Loucy (cell line): ENCODE results near the gene PCSK2.

ENCODE experiments used
- H2AFZ ChIP-seq: fragments of 200-600 bp; sonication (generic); 2 replicates; pipeline ENCODE4 v1.6.0; 2016; ENCODE audit warnings: antibody characterized with exemption, mild to moderate bottlenecking, low read length, moderate library complexity
- H3F3A ChIP-seq: fragments of 200-600 bp; 2 replicates; pipeline ENCODE4 v1.6.0; 2016; ENCODE audit warnings: antibody characterized with exemption, low read depth, mild to moderate bottlenecking
- H3K27me3 ChIP-seq: fragments of 200-600 bp; sonication (generic); 2 replicates; pipeline ENCODE4 v1.6.1; 2014; ENCODE audit warnings: low read length, mild to moderate bottlenecking; ENCODE audit not compliant: insufficient read depth, poor library complexity, severe bottlenecking
- H3K36me3 ChIP-seq: fragments of 200-600 bp; sonication (generic); 2 replicates; pipeline ENCODE4 v1.6.1; 2016; ENCODE audit warnings: low read length; ENCODE audit not compliant: insufficient read depth
- H3K4me1 ChIP-seq: fragments of 200-600 bp; sonication (generic); 2 replicates; pipeline ENCODE4 v1.5.1; 2014; ENCODE audit warnings: low read length, mild to moderate bottlenecking; ENCODE audit not compliant: insufficient read depth, poor library complexity, severe bottlenecking
- H3K4me2 ChIP-seq: fragments of 200-600 bp; sonication (generic); 2 replicates; pipeline ENCODE4 v1.6.0; 2014; ENCODE audit warnings: antibody characterized with exemption, low read length, low read depth, mild to moderate bottlenecking; ENCODE audit not compliant: poor library complexity, severe bottlenecking
- H3K4me3 ChIP-seq: fragments of 200-600 bp; sonication (generic); 2 replicates; pipeline ENCODE4 v1.5.1; 2014; ENCODE audit warnings: low read length, mild to moderate bottlenecking, mixed read lengths; ENCODE audit not compliant: poor library complexity, severe bottlenecking
- H3K79me2 ChIP-seq: fragments of 200-600 bp; sonication (generic); 2 replicates; pipeline ENCODE4 v1.6.1; 2014; ENCODE audit warnings: low read length; ENCODE audit not compliant: insufficient read depth
- H3K9ac ChIP-seq: fragments of 200-600 bp; sonication (generic); 2 replicates; pipeline ENCODE4 v1.6.0; 2014; ENCODE audit warnings: mild to moderate bottlenecking, low read depth, low read length, moderate library complexity; ENCODE audit not compliant: poor library complexity, severe bottlenecking
- H3K9me2 ChIP-seq: fragments of 200-600 bp; sonication (generic); replicated peaks from 2 replicates; pipeline ENCODE4 v1.6.1; 2016; ENCODE audit warnings: low read depth, low read length, mixed read lengths
- H3K9me3 ChIP-seq: fragments of 200-600 bp; sonication (generic); 2 replicates; pipeline ENCODE4 v1.6.1; 2014; ENCODE audit warnings: mild to moderate bottlenecking, antibody characterized with exemption, low read length, low read depth; ENCODE audit not compliant: insufficient read depth
- H4K20me1 ChIP-seq: fragments of 200-600 bp; sonication (generic); 2 replicates; pipeline ENCODE4 v1.6.0; 2014; ENCODE audit warnings: antibody characterized with exemption, low read length, mild to moderate bottlenecking; ENCODE audit not compliant: insufficient read depth, poor library complexity, severe bottlenecking
- EZH2phosphoT487 ChIP-seq: fragments of 200-600 bp; IDR thresholded peaks from 2 replicates; pipeline ENCODE4 v1.6.1; 2018; ENCODE audit warnings: antibody characterized with exemption, mild to moderate bottlenecking, moderate library complexity, borderline replicate concordance
- TF ChIP-seq, protein P1 (sequence below): fragments of 200-600 bp; sonication (generic); conservative IDR thresholded peaks from 2 replicates; pipeline ENCODE4 v1.5.1; 2014; ENCODE audit warnings: mild to moderate bottlenecking, antibody characterized with exemption, low read length

Gene PCSK2

GRCh38 chr20:17380801-17381200 is 154.0 kb downstream of the PCSK2 start:
- H2AFZ ChIP-seq, result no peak overlapping the region
- H3K9me3 ChIP-seq, result no peaks in the 10 kb centered on the region
- no peak overlapping the region for H3K4me2 ChIP-seq
- TF ChIP-seq, protein P1, sequence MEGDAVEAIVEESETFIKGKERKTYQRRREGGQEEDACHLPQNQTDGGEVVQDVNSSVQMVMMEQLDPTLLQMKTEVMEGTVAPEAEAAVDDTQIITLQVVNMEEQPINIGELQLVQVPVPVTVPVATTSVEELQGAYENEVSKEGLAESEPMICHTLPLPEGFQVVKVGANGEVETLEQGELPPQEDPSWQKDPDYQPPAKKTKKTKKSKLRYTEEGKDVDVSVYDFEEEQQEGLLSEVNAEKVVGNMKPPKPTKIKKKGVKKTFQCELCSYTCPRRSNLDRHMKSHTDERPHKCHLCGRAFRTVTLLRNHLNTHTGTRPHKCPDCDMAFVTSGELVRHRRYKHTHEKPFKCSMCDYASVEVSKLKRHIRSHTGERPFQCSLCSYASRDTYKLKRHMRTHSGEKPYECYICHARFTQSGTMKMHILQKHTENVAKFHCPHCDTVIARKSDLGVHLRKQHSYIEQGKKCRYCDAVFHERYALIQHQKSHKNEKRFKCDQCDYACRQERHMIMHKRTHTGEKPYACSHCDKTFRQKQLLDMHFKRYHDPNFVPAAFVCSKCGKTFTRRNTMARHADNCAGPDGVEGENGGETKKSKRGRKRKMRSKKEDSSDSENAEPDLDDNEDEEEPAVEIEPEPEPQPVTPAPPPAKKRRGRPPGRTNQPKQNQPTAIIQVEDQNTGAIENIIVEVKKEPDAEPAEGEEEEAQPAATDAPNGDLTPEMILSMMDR, result no peak
- no peak for TF ChIP-seq EZH2phosphoT487
- H3K9ac ChIP-seq, result no peak overlapping the region
- H3K79me2 ChIP-seq, result no peaks in the 10 kb centered on the region
- H3K36me3 ChIP-seq, result no peaks in the 10 kb centered on the region
- no peak overlapping the region for H3K4me3 ChIP-seq
- H3K4me1 ChIP-seq, result no peaks in the 10 kb centered on the region
- H3K9me2 ChIP-seq, result no peaks in the 10 kb centered on the region
- no peaks in the 10 kb centered on the region for H4K20me1 ChIP-seq
- H3K27me3 ChIP-seq, result no peaks in the 10 kb centered on the region
- no peaks in the 10 kb centered on the region for H3F3A ChIP-seq

GRCh38 chr20:17381724-17382123 is 154.9 kb downstream of the PCSK2 start:
- no peaks in the 10 kb centered on the region for H3K9me3 ChIP-seq
- H3K4me3 ChIP-seq, result no peak overlapping the region

GRCh38 chr20:17385798-17386197 is 159.0 kb downstream of the PCSK2 start:
- H3K36me3 ChIP-seq, result no peaks in the 10 kb centered on the region
- TF ChIP-seq EZH2phosphoT487, result no peak
- TF ChIP-seq, protein P1, result no peak

More at GRCh38 chr20:17381724-17382123, 154.9 kb downstream of the PCSK2 start:
- Histone ChIP-seq H3K4me2 (no peak overlapping the region), H3K9me2 (no peaks in the 10 kb centered on the region), H3K79me2 (no peaks in the 10 kb centered on the region), H3K36me3 (no peaks in the 10 kb centered on the region), H3K27me3 (no peaks in the 10 kb centered on the region), H3K4me1 (no peaks in the 10 kb centered on the region), H3K9ac (no peak overlapping the region), H4K20me1 (no peaks in the 10 kb centered on the region), H2AFZ (no peak overlapping the region), H3F3A (no peaks in the 10 kb centered on the region)
- TF ChIP-seq, protein P1, result no peak
- no peak for TF ChIP-seq EZH2phosphoT487

More at GRCh38 chr20:17385798-17386197, 159.0 kb downstream of the PCSK2 start:
- Histone ChIP-seq H4K20me1 (no peaks in the 10 kb centered on the region), H3K4me3 (no peak overlapping the region), H3K4me1 (no peaks in the 10 kb centered on the region), H2AFZ (no peak overlapping the region), H3K79me2 (no peaks in the 10 kb centered on the region), H3K9me2 (no peaks in the 10 kb centered on the region), H3K4me2 (no peak overlapping the region), H3K9me3 (no peaks in the 10 kb centered on the region), H3K27me3 (no peaks in the 10 kb centered on the region), H3F3A (no peaks in the 10 kb centered on the region), H3K9ac (no peak overlapping the region)
